HG02588 (cell line): Measurements from ENCODE around the gene RETREG3.
A peak's percentile ranks its signal among the peaks of the same experiment; 100 is the strongest.
"Not testable (repeated sequence)": the region's sequence is repeated elsewhere in the genome, so short reads cannot be mapped to it uniquely, and the experiment has no call there.

ENCODE experiments used
- ATAC-seq: cut with Tn5 transposase; IDR thresholded peaks from one replicate; pipeline ENCODE4 v1.9.1; 2021; ENCODE audit warnings: mild to moderate bottlenecking, moderate library complexity; ENCODE audit not compliant: unreplicated experiment

The RETREG3 gene

DNA sequence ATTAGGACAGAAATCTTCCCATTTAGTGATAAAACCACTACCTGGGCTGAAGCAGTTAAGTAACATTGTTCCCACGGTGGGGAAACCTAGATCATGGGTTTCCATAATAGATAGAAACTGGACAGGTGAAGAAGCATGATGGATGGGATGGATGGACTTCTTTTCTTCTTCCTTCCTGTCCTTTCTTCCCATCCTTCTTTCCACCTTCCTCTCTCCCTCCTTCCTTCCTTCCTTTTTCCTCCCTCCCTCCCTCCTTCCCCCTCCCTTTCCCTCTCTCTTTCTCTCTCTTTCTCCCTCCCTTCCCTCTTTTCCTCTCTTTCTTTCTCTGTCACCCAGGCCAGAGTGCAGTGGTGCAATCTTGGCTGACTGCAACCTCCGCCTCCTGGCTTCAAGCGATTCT is 34.7 kb downstream of the RETREG3 start:
- ATAC-seq, result no peak

DNA sequence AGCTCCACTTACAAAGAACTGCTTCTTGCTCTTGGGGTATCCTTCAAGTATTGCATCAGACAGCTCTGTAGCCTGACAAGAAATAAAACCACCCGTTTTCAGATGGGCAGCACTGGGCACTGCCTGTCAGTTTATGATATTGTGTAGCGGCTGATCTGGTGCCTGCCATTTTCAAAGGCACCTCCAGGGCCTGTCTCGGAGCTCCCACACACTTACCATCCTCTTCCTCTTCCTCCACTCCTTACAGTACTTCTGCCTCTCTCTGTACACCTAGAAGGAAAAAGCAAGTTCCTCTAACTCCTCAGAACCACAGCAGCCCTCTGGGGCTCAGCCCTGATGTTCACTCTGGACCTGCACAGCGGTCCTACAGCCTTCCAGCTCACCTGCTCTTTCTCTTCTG is 36.1 kb downstream of the RETREG3 start:
- ATAC-seq, result no peak

DNA sequence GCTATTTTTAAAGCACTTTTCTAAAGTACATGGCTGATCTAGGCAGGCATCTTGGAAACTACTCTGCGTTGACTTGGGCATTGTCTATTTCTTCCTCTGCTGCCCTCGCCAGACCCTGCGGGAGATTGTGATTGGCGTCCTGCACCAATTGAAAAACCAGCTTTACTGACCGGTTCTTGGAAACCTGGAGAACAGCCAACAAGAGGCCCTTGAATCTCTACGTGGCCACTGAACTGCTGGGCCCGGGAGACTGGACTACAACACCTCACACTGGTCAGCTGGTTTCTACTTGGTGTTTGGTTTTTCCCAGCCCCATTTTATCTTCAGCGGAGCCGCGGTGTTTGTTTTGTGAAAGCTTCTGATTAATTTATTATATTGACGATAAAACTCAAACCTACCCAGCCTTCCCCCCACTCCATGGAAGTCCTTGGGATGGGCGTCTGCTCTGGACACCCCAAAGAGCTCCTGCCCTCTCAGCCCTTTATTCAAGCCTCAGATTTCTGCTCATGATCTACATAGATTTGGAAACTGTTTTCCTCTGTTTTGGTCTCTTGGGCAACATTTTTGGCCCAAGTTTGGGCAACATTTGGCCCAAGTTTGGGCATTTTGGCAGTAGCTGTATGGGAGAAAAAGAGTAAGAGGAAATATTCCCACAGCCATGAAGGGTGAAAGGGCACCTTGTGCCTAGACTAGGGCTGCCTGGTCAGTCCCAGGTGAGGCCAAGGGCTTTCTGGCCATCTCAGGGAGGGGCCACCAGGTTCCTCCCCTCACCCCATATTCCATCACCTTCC is 37.5 kb downstream of the RETREG3 start:
- ATAC-seq, result no peak

DNA sequence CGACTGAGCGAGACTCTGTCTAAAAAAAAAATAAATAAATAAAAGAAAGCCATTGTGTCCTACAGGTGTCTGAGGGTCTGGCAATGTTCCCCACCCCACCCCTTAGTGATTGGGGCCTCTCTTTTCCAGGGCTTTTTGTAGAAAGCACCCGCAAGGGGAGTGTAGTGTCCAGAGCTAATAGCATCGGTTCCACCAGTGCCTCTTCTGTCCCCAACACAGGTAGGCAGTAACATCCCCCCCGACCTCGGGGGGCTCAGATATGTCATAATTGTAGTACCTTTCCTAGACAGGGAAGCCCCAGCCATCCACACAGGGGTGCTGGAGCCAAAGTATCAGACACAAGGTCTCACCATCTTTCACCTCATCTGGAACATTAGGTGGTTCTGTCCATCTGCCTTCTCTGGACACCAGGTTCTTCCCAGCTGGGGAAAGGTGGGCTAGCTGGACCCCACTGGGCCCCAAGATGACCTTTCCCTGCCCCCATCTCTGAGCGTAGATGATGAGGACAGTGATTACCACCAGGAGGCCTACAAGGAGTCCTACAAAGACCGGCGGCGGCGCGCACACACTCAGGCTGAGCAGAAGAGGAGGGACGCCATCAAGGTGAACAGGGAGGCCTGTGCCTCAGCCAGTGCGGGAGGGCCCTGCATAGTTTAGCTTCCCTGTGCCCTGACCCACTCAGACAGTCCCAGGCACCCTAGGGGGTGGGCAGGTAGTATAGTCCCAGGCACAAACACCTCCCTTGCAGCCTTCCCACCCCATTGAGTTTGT is 40.6 kb downstream of the RETREG3 start:
- ATAC-seq, result no peak

DNA sequence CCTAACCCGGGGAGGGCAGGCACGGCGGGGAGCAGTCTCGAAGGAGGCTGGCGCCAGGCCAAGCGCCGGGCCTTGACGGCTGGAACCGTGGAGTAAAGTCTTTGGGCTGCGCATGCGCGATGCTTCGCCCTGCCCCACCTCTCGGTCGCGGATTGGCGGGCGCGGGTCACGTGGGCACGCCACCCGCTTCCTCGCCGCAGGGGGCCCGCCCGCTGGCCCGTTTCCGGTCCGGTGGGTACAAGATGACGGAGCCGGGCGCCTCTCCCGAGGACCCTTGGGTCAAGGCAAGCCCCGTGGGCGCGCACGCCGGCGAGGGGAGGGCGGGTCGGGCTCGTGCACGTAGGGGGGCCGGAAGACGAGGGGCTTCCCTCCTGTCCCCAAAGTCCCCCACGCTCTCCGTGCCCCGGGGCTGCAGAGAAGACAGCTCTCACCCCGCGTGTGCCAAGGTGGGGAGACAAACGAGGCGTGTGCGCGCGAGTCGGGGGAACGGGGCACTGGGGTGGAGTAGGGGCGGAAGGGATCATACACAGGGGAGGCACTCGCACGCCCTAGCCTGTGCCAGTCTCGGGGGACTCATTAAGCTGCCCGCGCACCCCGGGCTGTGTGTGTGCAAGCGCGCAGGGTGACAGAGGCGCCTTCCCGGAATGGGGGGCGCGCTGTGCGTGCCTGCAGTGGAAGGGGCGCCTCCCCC is 42.1 kb downstream of the RETREG3 start, which contains the start of gene MLX:
Gene MLX, plus strand, starts transcription at position 218 of the 691 bp plus-strand sequence. Its CDS starts 25 bp downstream, at position 243.
- ATAC-seq, result peak; percentile 60

DNA sequence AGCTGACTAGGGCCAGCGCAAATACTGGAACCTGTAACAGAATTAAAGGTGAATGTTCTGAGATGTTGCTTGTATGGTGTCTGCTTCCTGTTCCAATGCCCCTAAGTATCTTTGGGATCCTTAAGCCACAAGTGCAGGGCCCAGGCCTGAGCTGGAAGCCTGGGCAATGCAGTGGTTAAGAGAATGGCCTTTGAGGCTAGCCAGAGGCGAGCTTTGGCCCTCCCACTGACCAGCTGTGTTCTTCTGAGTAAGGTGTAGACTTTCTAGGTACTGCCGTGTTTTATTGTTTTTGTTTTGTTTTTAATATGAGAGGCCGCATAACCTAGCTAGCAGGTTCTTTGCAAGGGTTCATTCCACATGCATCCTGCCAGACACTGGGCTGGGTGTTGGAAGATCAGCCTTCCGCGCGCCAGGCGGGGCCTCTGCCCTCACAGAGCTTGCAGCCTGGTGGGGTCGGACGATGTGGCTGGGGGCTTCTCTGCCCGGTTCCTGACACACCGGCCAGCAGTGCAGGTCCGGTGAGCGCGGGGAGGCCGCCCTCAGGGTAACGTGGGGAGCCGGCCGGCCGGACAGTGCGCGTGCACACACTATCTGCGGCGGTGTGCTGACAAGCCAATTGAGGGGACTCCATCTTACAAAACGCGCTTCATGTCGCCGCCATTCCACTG is 42.8 kb downstream of the RETREG3 start:
- no peak for ATAC-seq

DNA sequence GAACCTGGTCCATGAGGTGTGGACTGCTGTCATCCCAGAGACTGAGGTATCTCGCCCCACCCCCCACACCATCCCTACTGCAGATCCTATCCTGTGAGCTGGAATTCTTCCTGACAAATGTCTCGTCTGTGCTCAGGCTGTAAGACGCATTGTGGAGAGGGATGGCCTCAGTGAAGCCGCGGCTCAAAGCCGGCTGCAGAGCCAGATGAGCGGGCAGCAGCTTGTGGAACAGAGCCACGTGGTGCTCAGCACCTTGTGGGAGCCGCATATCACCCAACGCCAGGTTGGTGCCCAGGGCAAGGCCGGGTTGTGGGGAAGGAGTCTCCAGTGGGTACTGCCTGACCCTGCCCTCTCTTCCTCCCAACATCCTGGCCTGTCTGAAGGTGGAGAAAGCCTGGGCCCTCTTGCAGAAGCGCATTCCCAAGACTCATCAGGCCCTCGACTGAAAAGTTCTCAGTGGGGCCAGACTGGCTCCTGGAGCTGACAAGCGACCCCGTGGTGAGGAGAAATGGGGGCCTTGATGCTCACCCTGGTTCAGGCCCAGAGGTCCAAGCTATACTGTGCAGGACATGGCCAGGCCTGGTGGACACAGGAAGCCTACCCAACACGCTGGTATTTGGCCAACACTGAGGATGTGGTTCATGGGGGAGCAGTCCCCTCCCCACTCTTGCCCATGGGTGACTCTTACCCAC is 43.5 kb downstream of the RETREG3 start:
- no peak for ATAC-seq

DNA sequence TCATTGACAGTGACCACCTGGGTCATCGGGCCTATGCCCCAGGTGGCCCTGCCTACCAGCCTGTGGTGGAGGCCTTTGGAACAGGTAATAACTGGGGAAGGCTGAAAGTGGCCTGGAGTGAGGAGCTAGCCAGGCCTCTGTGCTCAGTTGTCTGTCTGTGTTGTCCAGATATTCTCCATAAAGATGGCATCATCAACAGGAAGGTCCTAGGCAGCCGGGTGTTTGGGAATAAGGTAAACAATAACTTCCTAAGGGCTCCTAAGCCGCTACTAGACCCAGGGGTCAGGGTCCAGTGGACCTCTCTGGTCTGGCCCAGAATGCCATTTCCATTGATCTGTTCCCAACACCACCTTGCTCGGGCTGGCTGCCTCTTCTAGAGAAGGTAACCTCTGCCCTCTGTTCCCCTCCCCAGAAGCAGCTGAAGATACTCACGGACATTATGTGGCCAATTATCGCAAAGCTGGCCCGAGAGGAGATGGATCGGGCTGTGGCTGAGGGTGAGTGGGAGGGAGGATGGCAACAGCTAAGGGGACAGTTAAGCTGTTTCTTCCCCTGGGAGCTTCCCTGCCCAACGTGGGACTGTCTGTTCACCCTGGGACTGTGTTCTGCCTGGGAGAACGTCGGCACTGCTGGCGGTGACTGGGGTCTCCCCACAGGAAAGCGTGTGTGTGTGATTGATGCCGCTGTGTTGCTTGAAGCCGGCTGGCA is 44.2 kb downstream of the RETREG3 start:
- no peak for ATAC-seq

DNA sequence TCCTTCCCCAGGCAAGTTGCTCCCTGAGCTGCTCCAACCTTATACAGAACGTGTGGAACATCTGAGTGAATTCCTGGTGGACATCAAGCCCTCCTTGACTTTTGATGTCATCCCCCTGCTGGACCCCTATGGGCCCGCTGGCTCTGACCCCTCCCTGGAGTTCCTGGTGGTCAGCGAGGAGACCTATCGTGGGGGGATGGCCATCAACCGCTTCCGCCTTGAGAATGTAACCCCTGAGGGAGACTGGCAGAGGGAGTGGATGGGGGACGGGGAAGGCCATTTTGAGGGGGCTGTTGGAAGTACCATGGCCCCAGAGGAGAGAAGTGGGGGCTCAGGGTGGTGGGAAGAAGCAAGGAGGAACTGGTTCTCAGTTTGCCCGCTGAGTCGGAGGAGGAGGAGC is 45.2 kb downstream of the RETREG3 start:
- no peak for ATAC-seq

DNA sequence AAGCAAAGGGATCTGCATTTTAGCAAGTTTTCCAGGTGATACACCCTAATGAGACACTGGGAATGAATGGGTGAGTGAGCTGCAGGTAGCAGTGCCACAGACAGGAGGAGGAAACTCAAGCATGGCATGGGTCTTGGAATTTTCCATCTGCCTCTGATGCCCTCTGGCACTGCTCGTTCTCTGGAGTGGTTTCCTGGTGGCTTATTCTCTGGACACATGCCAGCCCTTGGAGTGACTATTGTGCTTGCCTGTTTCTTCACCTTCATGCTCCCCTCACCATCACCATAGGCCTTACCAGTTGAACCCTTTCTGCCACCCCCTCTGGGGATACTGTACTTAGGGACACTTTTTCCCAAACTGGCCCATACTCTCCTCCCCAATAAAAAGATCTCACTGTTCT is 45.6 kb downstream of the RETREG3 start:
- ATAC-seq, result no peak

DNA sequence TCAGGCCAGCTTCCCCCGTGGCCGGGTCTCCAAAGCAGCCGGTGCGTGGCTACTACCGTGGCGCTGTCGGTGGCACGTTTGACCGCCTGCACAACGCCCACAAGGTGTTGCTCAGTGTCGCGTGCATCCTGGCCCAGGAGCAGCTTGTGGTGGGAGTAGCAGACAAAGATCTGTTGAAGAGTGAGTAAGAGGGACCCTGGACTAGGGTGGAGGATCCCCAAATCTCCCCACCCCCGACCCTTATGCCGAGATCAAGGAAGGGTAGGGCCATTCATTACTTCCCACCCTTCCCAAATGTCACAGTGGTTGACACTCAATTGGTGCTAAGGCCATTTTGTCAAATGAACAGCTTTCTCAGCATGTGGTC is 46.0 kb downstream of the RETREG3 start:
- ATAC-seq, result no peak

DNA sequence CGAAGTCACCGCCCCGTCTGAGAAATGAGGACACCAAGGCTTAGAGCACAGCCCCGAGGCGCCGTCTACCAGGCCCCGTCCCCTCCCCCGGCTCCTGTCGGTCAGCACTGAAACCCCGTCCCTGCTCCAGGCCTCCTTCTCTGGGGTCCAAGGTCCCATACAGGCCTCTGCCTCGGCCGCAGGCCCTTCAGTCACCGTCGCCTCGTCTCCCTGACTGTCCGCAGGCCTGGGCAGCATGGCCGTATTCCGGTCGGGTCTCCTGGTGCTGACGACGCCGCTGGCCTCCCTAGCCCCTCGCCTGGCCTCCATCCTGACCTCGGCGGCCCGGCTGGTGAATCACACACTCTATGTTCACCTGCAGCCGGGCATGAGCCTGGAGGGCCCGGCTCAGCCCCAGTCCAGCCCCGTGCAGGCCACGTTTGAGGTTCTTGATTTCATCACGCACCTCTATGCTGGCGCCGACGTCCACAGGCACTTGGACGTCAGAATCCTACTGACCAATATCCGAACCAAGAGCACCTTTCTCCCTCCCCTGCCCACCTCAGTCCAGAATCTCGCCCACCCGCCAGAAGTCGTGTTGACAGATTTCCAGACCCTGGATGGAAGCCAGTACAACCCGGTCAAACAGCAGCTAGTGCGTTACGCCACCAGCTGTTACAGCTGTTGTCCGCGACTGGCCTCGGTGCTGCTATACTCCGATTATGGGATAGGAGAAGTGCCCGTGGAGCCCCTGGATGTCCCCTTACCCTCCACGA is 46.6 kb downstream of the RETREG3 start:
- ATAC-seq, result no peak

DNA sequence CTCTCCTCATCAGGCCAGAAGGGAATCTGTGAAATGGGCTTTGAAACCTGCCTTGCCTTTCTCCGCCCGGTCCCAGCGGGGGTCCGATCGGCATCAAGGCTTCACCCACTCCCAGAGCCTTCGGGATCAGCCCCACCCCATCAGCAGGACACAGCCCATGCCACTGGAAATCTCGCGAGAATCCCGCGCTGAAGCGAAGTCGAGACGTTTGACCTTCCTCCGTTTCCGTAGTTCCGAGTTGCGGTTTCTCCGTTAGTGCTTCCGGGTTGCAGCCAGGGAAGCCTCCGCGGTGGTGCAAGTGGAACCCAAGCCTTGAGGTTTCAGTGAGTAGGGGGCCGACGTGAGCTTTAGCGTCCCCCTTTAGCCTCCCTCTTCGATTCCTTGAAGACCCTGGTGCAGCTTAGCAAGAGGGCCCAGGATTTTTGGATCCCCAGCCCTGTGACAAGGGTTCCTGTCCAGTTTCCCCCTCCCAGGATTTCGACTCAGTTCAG is 47.2 kb downstream of the RETREG3 start, which contains the start of gene COASY:
Gene COASY, plus strand, starts transcription at position 252 of the 491 bp plus-strand sequence. CDS start 475 bp downstream, outside the sequence.
- ATAC-seq, result peak; percentile 52

DNA sequence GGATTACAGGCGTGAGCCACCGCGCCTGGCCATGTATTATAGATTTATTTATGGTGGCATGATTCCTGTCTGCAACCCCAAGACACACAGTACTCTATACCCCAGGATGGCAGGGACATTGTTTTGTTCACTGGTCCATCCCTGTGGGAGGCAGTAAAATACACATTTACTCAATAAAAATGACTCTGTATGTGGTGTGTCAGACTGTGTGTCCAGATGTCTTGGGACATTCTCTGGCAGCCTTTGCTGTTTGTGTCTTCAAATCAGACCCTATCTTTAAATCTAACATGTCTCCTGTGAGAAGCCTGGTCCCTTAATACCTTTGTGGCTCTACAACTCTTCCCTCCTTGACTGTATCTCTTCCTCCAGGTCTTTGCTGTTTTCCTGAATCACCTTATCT is 48.9 kb downstream of the RETREG3 start:
- ATAC-seq, result no peak

DNA sequence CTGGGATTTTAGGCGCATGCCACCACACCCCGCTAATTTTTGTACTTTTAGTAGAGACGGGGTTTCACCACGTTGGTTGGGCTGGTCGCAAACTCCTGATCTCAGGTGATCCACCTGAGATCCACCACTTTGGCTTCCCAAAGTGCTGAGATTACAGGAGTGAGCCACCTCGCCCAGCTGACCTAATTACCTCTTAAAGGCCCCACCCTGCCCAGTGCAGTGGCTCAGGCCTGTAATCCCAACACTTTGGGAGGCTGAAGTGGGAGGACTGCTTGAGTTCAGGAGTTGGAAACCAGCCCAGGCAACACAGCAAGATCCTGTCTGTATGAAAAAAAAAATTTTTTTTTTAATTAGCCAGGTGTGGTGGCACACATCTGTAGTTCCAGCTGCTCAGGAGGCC is 50.1 kb downstream of the RETREG3 start:
- no peak for ATAC-seq

DNA sequence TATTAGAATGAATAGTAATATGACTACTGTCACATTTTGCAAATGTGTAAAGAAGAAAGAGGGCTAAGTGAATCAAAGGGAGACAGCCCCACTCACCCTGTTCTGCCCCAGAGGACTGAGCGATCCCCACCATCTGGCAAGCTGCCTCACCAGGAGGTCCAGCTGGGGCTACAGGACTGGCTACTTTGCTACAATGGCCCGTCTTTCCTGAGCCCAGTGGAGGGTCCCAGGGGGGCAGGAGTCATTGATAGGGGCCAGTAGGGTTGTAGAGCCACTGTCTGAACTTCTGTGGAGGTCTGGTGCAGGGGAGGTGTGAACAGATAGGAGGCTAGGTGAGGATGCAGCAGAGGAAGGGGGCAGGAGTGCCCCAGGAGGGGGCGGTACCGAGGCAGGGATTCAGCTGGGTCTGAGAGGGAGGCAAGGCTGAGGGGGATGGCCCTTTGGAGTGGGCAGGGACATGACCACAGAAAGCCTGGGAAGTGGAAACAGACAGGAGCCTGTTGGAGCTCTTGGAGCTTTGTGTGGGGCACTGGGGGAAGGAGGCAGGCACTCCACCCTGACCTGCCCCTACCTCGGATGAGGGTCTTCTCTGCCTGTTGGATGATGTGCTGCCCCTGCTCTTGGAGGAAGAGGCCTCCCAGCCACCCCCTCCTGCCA is 53.1 kb downstream of the RETREG3 start:
- ATAC-seq, result not testable (repeated sequence)

DNA sequence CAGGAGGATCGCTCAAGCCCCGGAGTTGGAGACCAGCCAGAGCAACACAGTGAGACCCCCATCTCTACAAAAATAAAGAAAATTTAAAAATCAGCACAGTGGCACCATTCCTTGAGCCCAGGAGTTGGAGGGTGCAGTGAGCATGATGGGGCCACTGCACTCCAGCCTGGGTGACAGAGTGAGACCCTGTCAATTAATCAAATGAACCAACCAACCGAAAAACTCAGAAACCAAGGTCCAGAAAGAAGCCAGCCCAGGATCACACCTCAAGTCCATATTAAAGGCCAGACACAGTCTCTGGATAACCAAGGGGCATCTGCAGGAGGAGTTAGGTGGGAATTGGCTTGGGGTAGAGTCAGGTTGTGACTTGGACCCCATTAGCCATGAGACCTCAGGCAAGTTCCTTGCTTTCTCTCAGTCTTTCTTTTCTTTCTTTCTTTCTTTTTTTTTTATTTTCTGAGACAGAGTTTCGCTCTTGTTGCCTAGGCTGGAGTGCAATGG is 54.0 kb downstream of the RETREG3 start:
- no peak for ATAC-seq
